Skin epidermis (tissue), 12 donors: Measurements from ENCODE around the gene FBXO36.
"Not testable (repeated sequence)": the region's sequence is repeated elsewhere in the genome, so short reads cannot be mapped to it uniquely, and the experiment has no call there.

Experiments
- H3K27ac ChIP-seq, 21 experiments: fragments of 200-600 bp; sonication (generic) in 11 of 21; one replicate each; pipeline ENCODE4 v1.5.0; 2020; ENCODE audit warnings: mild to moderate bottlenecking in 3 of 21, inconsistent platforms in 2 of 21, moderate library complexity in 2 of 21
- H3K4me3 ChIP-seq, 7 experiments: fragments of 200-600 bp; sonication (generic) in 2 of 7; one replicate each; pipeline ENCODE4 v1.5.0; 2020; ENCODE audit warnings: inconsistent platforms in 2 of 7, mild to moderate bottlenecking in 2 of 7, moderate library complexity in 1 of 7

FBXO36 gene

GRCh38 chr2:229955663-229956062 lies 33.4 kb downstream of the FBXO36 start:
- Histone ChIP-seq H3K27ac (no peak overlapping the region), H3K4me3 (no peak overlapping the region)

GRCh38 chr2:229956491-229956890 lies 34.2 kb downstream of the FBXO36 start:
- no peak overlapping the region for H3K4me3 ChIP-seq
- no peak overlapping the region for H3K27ac ChIP-seq

- not testable (repeated sequence) for H3K4me3 ChIP-seq, H3K27ac ChIP-seq
These were observed 41.3 kb downstream of the FBXO36 start for GRCh38 chr2:229963596-229963995.

- H3K4me3 ChIP-seq, result no peak overlapping the region
- no peak overlapping the region for H3K27ac ChIP-seq
These were observed 47.6 kb downstream of the FBXO36 start for GRCh38 chr2:229969921-229970320.

GRCh38 chr2:229970406-229970805 lies 48.1 kb downstream of the FBXO36 start:
- Histone ChIP-seq H3K4me3 (no peak overlapping the region), H3K27ac (no peak overlapping the region)

GRCh38 chr2:229971298-229971790 lies 49.0 kb downstream of the FBXO36 start:
- H3K4me3 ChIP-seq, result no peak overlapping the region
- no peak overlapping the region for H3K27ac ChIP-seq

GRCh38 chr2:229974266-229974665 lies 52.0 kb downstream of the FBXO36 start:
- Histone ChIP-seq H3K4me3 (no peak overlapping the region), H3K27ac (peak overlapping the region in 1 of 21 experiments; percentile 25)

- Histone ChIP-seq H3K4me3 (no peak overlapping the region), H3K27ac (peak overlapping the region in 13 of 21 experiments; percentile 11 to 55 (median 36))
These were observed 58.3 kb downstream of the FBXO36 start for GRCh38 chr2:229980431-229981184.

GRCh38 chr2:229993236-229993635 lies 70.9 kb downstream of the FBXO36 start:
- no peak overlapping the region for H3K4me3 ChIP-seq

GRCh38 chr2:229996320-229996719 lies 74.0 kb downstream of the FBXO36 start:
- Histone ChIP-seq H3K27ac (no peak overlapping the region), H3K4me3 (no peak overlapping the region)

More at GRCh38 chr2:229993236-229993635, 70.9 kb downstream of the FBXO36 start:
- H3K27ac ChIP-seq, result no peak overlapping the region

- no peak overlapping the region for H3K27ac ChIP-seq
- no peak overlapping the region for H3K4me3 ChIP-seq
These were observed 75.3 kb downstream of the FBXO36 start for GRCh38 chr2:229997565-229997964.

GRCh38 chr2:230000118-230000841 lies 78.0 kb downstream of the FBXO36 start:
- H3K27ac ChIP-seq, result no peak overlapping the region

GRCh38 chr2:230007931-230008707 lies 85.8 kb downstream of the FBXO36 start:
- Histone ChIP-seq H3K4me3 (no peak overlapping the region), H3K27ac (no peak overlapping the region)

More at GRCh38 chr2:230000118-230000841, 78.0 kb downstream of the FBXO36 start:
- H3K4me3 ChIP-seq, result no peak overlapping the region

- Histone ChIP-seq H3K4me3 (no peak overlapping the region), H3K27ac (no peak overlapping the region)
These were observed 86.4 kb downstream of the FBXO36 start for GRCh38 chr2:230008708-230009066.

GRCh38 chr2:230010501-230010900 lies 88.2 kb downstream of the FBXO36 start:
- H3K27ac ChIP-seq, result no peak overlapping the region
- no peak overlapping the region for H3K4me3 ChIP-seq

- Histone ChIP-seq H3K4me3 (no peak overlapping the region), H3K27ac (no peak overlapping the region)
These were observed 89.3 kb downstream of the FBXO36 start for GRCh38 chr2:230011617-230012016.

- H3K4me3 ChIP-seq, result no peak overlapping the region
- no peak overlapping the region for H3K27ac ChIP-seq
These were observed 90.1 kb downstream of the FBXO36 start for GRCh38 chr2:230012267-230012884.

GRCh38 chr2:230016844-230017243 lies 94.5 kb downstream of the FBXO36 start:
- Histone ChIP-seq H3K27ac (no peak overlapping the region), H3K4me3 (no peak overlapping the region)

GRCh38 chr2:230018153-230018552 lies 95.8 kb downstream of the FBXO36 start:
- Histone ChIP-seq H3K4me3 (no peak overlapping the region), H3K27ac (no peak overlapping the region)

GRCh38 chr2:230019742-230020141 lies 97.4 kb downstream of the FBXO36 start:
- H3K27ac ChIP-seq, result no peak overlapping the region

More at GRCh38 chr2:230019742-230020141, 97.4 kb downstream of the FBXO36 start:
- H3K4me3 ChIP-seq, result no peak overlapping the region
